NCI-H1092 (cell line): ENCODE results near the gene BCL7C.
A peak's percentile ranks its signal among the peaks of the same experiment; 100 is the strongest.

Experiments
- DNase-seq: peaks from one replicate; lab custom pipeline; 2025; lab: John Stamatoyannopoulos, UW

BCL7C gene

GRCh38 chr16:30922420-30922959 lies 28.6 kb upstream of the BCL7C start:
- DNase-seq, result peak; percentile 99

- peak; percentile 90 for DNase-seq
Observed at GRCh38 chr16:30921748-30922419, 28.0 kb upstream of the BCL7C start.

- DNase-seq, result no peak
Observed at GRCh38 chr16:30921459-30921747, 27.5 kb upstream of the BCL7C start.

DNA sequence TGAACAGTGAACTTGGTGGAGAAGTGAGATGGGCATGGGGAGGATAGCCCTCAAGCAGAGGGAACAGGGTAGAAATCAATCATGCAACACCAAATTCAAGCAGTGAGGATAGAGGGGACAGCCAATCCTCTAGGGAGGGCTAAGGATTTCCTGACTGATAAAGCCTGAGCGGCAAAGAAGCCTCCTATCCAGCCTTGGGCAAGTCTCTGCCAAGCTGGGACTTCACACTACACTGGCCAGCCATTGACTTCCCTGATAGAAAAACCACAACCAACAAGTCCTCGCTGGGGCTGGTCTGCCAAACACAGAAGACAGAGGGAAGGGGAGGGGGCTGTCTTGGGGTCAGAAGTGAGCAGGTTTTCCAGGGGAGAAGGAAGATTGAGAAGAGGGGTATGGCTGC lies 27.0 kb upstream of the BCL7C start:
- no peak for DNase-seq

- no peak for DNase-seq
Observed at GRCh38 chr16:30918614-30919013, 24.7 kb upstream of the BCL7C start.

DNA sequence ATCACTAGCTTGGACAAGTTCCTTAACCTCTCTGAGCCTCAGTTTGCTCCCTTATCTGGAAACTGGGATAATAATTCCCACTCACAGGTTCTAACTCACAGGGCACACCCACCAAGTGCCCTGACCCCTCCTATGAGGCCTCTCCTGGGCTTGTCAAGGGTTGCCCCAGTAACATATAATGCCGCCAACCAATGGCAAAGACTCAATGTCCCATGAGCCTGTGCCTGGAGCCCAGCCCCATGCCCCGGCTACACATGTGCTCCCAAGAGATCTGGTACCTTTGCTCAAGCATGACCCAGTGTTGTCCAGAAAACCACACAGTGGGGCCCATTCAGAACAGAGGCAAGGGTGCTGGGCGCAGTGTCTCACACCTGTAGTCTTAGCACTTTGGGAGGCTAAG lies 21.0 kb upstream of the BCL7C start:
- no peak for DNase-seq

DNA sequence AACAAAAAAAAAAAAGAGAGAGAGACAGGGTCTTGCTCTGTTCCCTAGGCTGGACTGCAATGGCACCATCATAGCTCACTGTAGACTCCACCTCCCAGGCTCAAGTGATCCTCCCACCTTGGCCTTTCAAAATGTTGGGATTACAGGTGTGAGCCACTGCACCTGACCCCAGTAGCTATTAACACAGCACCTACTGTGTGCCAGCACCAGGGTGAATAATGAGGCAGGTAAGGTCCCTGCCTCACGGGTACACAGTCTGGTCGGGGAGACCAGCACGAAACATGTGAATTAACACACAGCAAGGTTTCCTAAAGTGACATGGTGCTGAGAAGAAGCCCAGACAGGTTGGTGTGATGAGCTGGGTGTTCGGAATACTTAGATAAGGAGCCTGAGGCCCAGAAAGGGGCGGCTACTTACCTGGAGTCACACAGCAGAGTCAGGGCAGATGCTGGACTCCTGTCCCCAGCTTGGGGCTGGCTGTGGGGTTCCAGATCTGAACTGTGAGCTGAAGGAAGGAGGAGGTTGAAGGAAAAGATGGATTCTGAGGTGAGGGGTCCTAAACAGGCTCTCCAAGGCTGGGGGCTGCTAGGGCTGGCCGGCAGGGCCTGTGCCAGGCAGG lies 19.0 kb upstream of the BCL7C start:
- no peak for DNase-seq

GRCh38 chr16:30910427-30911029 lies 16.7 kb upstream of the BCL7C start:
- DNase-seq, result no peak

GRCh38 chr16:30907064-30907463 lies 13.2 kb upstream of the BCL7C start:
- no peak for DNase-seq

GRCh38 chr16:30904114-30904780 lies 10.4 kb upstream of the BCL7C start:
- DNase-seq, result no peak

DNA sequence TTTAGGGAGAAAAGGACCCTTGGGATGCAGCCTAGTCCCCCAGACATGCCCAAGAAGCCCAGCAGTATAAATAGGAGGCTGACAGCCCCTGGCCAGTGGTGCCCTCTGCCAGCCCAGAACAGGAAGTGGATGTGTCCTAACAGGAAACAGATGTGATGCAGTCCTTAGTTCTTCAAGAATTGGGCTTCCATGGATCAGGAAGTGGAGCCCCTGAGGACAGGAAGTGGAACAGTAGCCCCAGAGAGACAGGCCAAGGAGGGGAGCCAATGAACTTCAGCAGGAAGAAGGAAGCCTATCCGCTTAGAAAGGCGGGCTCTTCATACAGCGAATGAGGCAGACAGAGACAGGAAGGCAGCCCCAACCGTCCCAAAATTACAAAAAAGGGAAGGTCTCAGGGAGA lies 9.7 kb upstream of the BCL7C start:
- DNase-seq, result no peak

GRCh38 chr16:30903002-30903401 lies 9.1 kb upstream of the BCL7C start:
- DNase-seq, result no peak

GRCh38 chr16:30902029-30902972 lies 8.4 kb upstream of the BCL7C start:
- peak; percentile 48 for DNase-seq

GRCh38 chr16:30901201-30902028 lies 7.5 kb upstream of the BCL7C start:
- DNase-seq, result no peak

- DNase-seq, result no peak
Observed at GRCh38 chr16:30900588-30900987, 6.7 kb upstream of the BCL7C start.

DNA sequence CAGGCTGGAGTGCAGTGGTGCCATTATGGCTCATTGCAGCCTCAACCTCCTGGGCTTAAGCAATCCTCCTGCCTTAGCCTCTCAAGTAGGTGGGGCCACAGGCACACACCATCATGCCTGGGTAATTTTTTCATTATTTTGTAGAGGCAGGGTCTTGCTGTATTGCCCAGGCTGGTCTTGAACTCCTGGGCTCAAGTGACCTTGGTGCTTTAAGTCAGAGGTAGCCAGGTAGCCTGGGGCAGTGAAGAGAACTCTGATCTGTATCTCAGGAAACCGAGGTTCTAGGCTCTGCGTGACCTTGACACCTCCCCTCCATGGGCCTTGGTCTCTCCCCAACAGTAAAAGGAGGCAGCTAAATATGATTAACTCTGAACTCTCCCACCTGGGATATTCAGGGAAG lies 5.9 kb upstream of the BCL7C start:
- DNase-seq, result no peak

DNA sequence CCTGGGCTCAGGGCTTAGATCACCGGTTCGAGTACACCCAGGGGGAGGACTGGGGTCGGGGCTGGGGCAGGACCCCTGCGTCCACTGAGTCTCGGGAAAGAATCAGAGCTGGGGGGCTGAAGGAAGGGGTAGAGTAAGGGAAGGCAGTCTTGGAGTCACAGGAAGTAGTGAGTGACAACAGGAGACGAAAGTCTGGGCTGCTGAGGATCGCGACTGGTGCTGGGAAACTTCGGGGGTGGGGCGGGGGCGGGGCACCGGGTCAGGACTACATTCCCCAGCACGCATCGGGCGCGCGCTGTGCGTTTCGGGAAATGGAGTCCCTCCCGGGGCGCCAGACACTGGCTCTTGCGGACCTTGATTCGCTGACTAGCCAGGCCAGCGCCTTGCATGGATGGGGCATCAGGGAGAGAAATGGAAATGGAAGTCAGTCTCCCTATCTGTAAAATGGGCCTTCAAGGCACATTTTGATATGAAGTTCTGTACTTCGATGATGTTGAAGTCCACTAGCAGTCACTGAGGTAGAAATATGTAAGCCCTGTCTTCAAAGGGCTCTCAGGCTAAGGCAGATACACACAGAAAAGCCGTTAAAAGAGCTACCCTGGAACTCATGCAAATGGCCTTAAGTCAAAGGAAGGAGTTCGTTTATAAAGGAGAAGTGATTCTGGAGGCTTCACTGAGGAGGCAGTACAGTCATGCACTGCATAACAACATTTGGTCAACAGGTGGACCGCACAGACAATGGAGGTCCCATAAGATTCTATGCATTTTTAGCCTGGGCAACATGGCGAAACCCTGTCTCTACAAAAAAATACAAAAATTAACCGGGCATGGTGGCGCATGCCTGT lies 3.2 kb upstream of the BCL7C start:
- DNase-seq, result peak; percentile 45

GRCh38 chr16:30896261-30896888 lies 2.5 kb upstream of the BCL7C start, which contains the start of gene CTF1:
TSS of gene CTF1 (plus strand) at chr16:30896614. CDS start at chr16:30896644, 30 bp downstream.
- DNase-seq, result no peak

DNA sequence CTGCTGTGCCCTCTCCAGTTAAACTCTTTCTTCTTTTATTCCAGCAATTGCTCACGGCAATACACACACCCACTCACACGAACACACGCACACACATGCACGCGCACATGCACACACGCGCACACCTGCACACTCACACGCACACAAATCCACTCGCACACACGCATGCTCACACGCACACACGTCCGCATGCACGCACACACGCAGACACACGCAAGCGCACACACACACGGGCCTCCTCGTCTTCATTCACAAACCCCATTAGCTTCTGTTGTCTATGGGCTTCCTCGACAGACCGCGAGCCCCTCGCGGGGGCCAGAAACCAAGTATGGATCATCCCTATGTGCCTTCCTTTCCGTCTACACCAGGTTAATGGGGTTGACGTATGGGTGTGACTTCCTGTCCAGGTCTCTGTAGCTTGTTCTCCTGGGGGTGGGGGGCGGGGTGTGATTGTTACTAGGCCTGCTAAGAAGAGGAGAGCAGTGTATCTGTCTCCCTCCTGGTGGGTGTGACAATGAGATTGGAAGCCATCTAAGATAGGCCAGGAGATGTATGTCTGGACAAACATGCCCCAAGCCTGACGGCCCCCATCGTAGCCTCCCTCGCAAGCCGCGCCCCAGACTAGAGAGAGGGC lies 1.9 kb upstream of the BCL7C start:
- no peak for DNase-seq
